Psoas muscle (tissue), 8 donors: ENCODE data around the gene OR4E1. TPM values are rescaled to one million over a fixed set of nuclear protein-coding genes. Genes with fewer than 3 reads are reported as not detected.
"Not testable (repeated sequence)": the region's sequence is repeated elsewhere in the genome, so short reads cannot be mapped to it uniquely, and the experiment has no call there.

Experiments used
- ATAC-seq, 4 donors: fragments of 200-7000 bp; cut with Tn5 transposase; one replicate each; pipeline ENCODE4 v1.9.1; 2020; ENCODE audit warnings: moderate library complexity in 3 of 4, mild to moderate bottlenecking in 2 of 4
- DNase-seq, 2 donors: peaks; one replicate each; pipeline ENCODE4 v3.0.0-alpha.2; 2020
- H3K27ac ChIP-seq: fragments of 200-600 bp; one replicate; pipeline ENCODE4 v1.8.0; 2022
- H3K27me3 ChIP-seq, 3 donors: fragments of 200-600 bp in 1 of 3; one replicate each; pipeline versions ENCODE4 v1.6.1 to v1.8.0; 2013 to 2022; ENCODE audit warnings: low read length in 2 of 3, mild to moderate bottlenecking in 2 of 3, moderate library complexity in 1 of 3; ENCODE audit not compliant: insufficient read depth in 3 of 3
- H3K36me3 ChIP-seq, 2 donors: fragments of 200-600 bp in 1 of 2; one replicate each; pipeline versions ENCODE4 v1.6.1 to v1.8.0; 2013 to 2022; ENCODE audit warnings: low read depth in 1 of 2, mild to moderate bottlenecking in 1 of 2, moderate library complexity in 1 of 2; ENCODE audit not compliant: insufficient read depth in 1 of 2
- H3K4me1 ChIP-seq: fragments of 200-600 bp; one replicate; pipeline ENCODE4 v1.8.0; 2022
- H3K4me3 ChIP-seq: fragments of 200-600 bp; one replicate; pipeline ENCODE4 v1.8.0; 2022; ENCODE audit warnings: mild to moderate bottlenecking
- H3K9me3 ChIP-seq: fragments of 200-600 bp; one replicate; pipeline ENCODE4 v1.8.0; 2022
- WGBS, 3 donors: extraction: QIAGEN DNeasy Blood & Tissue Kit; methylation state at CpG; one replicate each; pipeline versions ENCODE4 v1.1.6 to v1.1.7; 2013; 5-methylcytosine and 5-hydroxymethylcytosine counted together
- intact Hi-C, 2 donors: fragments of 100-400 bp; cut with DNase I; formaldehyde crosslinking; loops; one replicate each; pipeline versions ENCODE4 v1.11.0 to v1.14.2; 2022
- polyA plus RNA-seq, 3 donors: library from polyadenylated mRNA; stranded (reverse); fragments of 200-250 nt; gene quantifications; one replicate each; pipeline ENCODE4 v1.2.3, GENCODE V29; 2013
- total RNA-seq, 4 donors: library from RNA; stranded (reverse); fragmentation: NEBNext Ultra II Directional in 2 of 4; extraction: Animal tissue kit (Norgen Biotek cat#: 25700) in 2 of 4; gene quantifications; one replicate each; pipeline versions ENCODE4 v1.2.1 to v1.2.4, GENCODE V29; 2021 to 2023
- TF ChIP-seq, protein P1 (sequence below): fragments of 200-600 bp; IDR thresholded peaks from one replicate; pipeline ENCODE4 v1.8.0; 2022; ENCODE audit warnings: antibody characterized with exemption
- donor health status: healthy with polysubstance abuse.
- donor health status: DM: no; HTN: no; CAD: no; lungs with moderate emphysema.
- donor health status: Bipolar disorder and iron deficiency.
- donor health status: healthy.
- donor health status: DM: yes; HTN: yes; CAD: no.
- donor health status: DM: no; HTN: no; CAD: no.
- donor health status: DM: no; HTN: no; CAD: no.
- donor health status: DM: yes; HTN: yes; CAD: no.

Gene OR4E1
- total and polyA plus RNA-seq, 7 donors, result not detected

DNA sequence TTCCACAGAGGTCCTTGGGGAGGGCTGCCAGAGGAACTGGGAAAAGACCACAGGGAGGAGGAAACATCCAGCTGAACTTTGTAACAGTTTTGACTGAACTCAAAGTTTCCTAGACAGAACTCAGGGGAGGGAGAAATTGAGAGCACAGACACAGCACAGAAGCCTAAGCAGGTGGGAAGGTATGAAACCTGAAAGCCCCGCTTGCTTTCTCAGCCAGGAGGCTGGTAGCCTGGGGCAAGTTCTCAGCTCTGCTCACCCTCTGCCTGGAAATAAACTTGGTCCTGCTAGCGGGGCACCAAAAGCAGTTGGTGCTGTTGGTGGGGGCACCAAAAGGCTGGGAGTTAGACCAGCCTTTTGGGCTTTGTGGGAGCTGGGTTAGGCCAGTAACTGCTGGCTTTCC, 25.9 kb upstream of the OR4E1 start:
- Histone ChIP-seq H3K4me3 (no peak overlapping the region), H3K27ac (no peak overlapping the region), H3K9me3 (no peaks in the 10 kb centered on the region), H3K27me3 (no peaks in the 10 kb centered on the region), H3K36me3 (no peaks in the 10 kb centered on the region), H3K4me1 (no peaks in the 10 kb centered on the region)
- no peak for DNase-seq
- no peak for ATAC-seq
- TF ChIP-seq, protein P1, sequence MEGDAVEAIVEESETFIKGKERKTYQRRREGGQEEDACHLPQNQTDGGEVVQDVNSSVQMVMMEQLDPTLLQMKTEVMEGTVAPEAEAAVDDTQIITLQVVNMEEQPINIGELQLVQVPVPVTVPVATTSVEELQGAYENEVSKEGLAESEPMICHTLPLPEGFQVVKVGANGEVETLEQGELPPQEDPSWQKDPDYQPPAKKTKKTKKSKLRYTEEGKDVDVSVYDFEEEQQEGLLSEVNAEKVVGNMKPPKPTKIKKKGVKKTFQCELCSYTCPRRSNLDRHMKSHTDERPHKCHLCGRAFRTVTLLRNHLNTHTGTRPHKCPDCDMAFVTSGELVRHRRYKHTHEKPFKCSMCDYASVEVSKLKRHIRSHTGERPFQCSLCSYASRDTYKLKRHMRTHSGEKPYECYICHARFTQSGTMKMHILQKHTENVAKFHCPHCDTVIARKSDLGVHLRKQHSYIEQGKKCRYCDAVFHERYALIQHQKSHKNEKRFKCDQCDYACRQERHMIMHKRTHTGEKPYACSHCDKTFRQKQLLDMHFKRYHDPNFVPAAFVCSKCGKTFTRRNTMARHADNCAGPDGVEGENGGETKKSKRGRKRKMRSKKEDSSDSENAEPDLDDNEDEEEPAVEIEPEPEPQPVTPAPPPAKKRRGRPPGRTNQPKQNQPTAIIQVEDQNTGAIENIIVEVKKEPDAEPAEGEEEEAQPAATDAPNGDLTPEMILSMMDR, result no peak
- 85 to 96% (median 86%) methylated on average over 2 of the region's 2 CpGs for WGBS, 3 donors
- intact Hi-C loops, result no loop called here

DNA sequence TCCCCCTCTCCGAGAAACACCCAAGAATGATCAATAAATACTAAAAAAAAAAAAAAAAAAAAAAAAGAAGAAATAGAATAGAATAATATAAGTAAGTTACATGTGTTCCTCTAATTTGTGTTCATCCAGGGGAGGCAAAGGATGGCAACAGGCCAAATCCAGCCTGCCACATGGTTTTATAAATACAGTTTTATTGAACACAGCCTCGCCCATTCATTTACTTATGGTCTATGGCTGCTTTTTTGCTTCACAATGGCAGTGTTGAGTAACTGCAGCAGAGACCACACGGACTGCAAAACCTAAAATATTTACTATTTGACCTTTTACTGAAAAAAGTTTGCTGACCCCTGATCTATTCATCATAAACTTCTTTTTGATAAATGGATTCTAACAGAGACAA, 24.9 kb upstream of the OR4E1 start:
- H3K4me3 ChIP-seq, intact Hi-C loops, H3K27me3 ChIP-seq, H3K9me3 ChIP-seq, H3K27ac ChIP-seq, ATAC-seq, DNase-seq, H3K4me1 ChIP-seq, H3K36me3 ChIP-seq: not testable (repeated sequence)
- WGBS, 3 donors, result 57 to 63% (median 61%) methylated on average over 2 of the region's 3 CpGs

DNA sequence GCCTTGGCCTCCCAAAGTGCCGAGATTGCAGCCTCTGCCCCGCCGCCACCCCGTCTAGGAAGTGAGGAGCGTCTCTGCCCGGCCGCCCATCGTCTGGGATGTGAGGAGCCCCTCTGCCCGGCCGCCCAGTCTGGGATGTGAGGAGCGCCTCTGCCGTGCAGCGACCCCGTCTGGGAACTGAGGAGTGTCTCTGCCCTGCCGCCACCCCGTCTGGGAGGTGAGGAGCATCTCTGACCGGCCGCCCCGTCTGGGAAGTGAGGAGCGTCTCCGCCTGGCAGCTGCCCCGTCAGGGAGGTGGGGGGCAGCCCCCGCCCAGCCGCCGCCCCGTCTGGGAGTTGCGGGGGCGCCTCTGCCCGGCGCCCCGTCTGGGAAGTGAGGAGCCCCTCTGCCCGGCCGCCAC, 24.0 kb upstream of the OR4E1 start:
- intact Hi-C loops, ATAC-seq, H3K4me3 ChIP-seq, H3K4me1 ChIP-seq, H3K36me3 ChIP-seq, H3K9me3 ChIP-seq, H3K27me3 ChIP-seq, H3K27ac ChIP-seq: not testable (repeated sequence)
- peak in 1 of 2 donors; percentile 11 for DNase-seq
- WGBS, 3 donors, result 92 to 96% (median 94%) methylated on average over 26 to 33 of the region's 33 CpGs

DNA sequence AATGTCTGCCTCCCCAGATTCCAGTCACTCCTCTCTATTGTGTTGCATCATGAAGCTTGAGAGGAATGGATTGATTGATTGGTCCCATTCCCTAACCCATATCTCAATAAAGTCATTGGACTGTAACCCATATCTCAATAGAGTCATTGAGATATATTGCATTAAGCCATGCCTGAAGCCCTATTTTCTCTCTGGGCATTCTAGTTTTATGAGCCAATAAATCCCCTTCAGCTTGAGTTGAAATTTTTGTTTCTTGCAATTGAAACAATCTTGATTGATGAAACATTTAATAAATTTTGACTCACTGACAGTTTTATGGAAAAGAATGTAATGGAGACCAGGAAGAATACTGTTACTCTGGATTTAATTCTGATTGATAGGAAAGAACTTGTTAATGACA, 20.8 kb upstream of the OR4E1 start:
- no peak for DNase-seq
- H3K27ac ChIP-seq, result no peak overlapping the region
- intact Hi-C loops, result no loop called here
- no peak overlapping the region for H3K4me3 ChIP-seq
- ATAC-seq, result no peak
- TF ChIP-seq, protein P1, result no peak
- H3K4me1 ChIP-seq, result no peaks in the 10 kb centered on the region
- no peaks in the 10 kb centered on the region for H3K36me3 ChIP-seq
- H3K27me3 ChIP-seq, result no peaks in the 10 kb centered on the region
- no peaks in the 10 kb centered on the region for H3K9me3 ChIP-seq

DNA sequence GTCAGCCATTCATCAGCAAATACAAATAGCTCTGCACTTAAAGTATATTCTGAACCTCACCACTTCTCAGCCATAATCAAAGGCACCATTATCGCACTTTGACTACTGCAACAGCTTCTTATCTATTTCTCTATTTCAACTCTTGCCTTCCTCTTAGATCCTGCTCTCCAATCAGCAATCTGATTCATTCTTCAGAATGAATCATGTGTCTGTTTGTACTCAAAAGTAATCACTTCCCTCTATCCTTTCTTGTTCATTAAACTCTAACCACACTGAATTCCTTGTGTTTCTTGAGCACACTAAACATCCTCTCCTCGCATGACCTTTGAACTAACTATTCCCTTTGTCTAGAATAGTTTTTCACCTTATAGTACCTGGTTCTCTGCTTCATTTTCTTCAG, 12.8 kb upstream of the OR4E1 start:
- Histone ChIP-seq H3K36me3 (no peaks in the 10 kb centered on the region), H3K27me3 (peaks cover 0 to 4% (median 0%) of the 10 kb centered on the region in 3 donors), H3K9me3 (no peaks in the 10 kb centered on the region), H3K4me3 (no peak overlapping the region), H3K4me1 (no peaks in the 10 kb centered on the region), H3K27ac (no peak overlapping the region)
- DNase-seq, result no peak
- ATAC-seq, result no peak
- TF ChIP-seq, protein P1, result no peak
- intact Hi-C loops, result no loop called here
- 85 to 93% (median 92%) methylated on average over 2 of the region's 2 CpGs for WGBS, 3 donors

DNA sequence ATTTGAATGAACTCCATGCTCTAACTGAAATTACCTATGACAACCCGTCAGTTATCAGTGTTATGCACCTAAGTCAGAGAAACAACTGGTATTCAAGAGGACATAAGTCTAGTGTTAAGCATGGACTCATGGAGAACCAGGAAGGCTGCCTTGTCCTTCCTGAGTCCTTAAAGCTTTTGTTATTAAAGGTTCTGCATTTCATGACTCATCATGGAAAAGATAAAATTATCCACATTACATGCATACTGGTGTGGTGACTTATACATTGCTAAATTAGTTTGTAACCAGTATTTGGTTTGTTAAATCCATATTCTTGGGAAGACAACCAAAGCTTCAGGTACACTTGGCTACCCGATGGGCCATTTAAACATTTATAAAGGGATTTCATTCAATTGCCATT, 6.5 kb upstream of the OR4E1 start:
- TF ChIP-seq, protein P1, result no peak
- Histone ChIP-seq H3K4me1 (no peaks in the 10 kb centered on the region), H3K4me3 (no peak overlapping the region), H3K9me3 (peaks cover 7% of the 10 kb centered on the region), H3K27ac (no peak overlapping the region), H3K36me3 (no peaks in the 10 kb centered on the region), H3K27me3 (peaks cover 0 to 4% (median 0%) of the 10 kb centered on the region in 3 donors)
- intact Hi-C loops, result no loop called here
- 73 to 80% (median 75%) methylated on average over 2 of the region's 2 CpGs for WGBS, 3 donors
- ATAC-seq (no peak), DNase-seq (no peak)
